HepG2 (cell line): ENCODE measurements around the gene ZBTB7C.

Source experiments
- CEBPB ChIP-seq: IDR thresholded peaks from 2 replicates; pipeline ENCODE4 v1.6.1; 2011; ENCODE audit warnings: low read depth, low read length, improper control_type of control experiment, borderline replicate concordance
- RXRA ChIP-seq: sonication (generic); formaldehyde crosslinking; IDR thresholded peaks from 2 replicates; pipeline ENCODE4 v1.5.1; 2020; ENCODE audit warnings: missing genetic modification reagents
- ZBTB2 ChIP-seq: sonication (generic); formaldehyde crosslinking; IDR thresholded peaks from 2 replicates; pipeline ENCODE4 v1.8.0; 2022; ENCODE audit warnings: low read depth, missing genetic modification reagents

GRCh38 chr18:48441405-48441881 is 32.3 kb upstream of the ZBTB7C start:
- TF ChIP-seq CEBPB (no peak), RXRA (CRISPR knock-in tag) (no peak), ZBTB2 (CRISPR knock-in tag) (no peak)
